Measurements from ENCODE around the gene NRSN2. TPM values are rescaled to one million over a fixed set of nuclear protein-coding genes. Genes with fewer than 3 reads are reported as not detected.

The NRSN2 gene
- total RNA-seq, 1 experiment from 2014 or later, result 1.9 TPM

DNA sequence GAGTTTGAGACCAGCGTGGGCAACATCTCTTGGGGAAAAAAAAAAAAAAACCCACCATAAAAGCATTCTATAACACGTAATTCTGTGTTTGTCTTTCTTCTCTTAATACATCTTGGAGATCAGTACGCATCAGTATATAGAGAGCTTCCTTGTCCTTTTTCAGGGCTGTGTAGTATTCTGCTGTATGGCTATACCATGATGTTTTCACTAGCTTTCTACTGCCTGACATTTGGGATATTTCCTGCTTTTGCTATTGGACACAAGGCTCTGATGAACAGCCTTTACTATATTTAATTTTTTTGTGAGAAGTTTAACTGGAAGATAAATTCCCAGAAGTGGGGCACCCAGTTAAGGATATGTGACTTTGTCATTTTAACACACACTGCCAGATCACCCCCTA is 40.6 kb downstream of the NRSN2 start:
- no TSS peak for BruUV-seq (replicated peaks)
- no peak overlapping the region for H3K27ac ChIP-seq (ENCODE audit: low read depth, low read length)
- intact Hi-C loops (cut with micrococcal nuclease), result no loop called here
- H3K36me3 ChIP-seq (ENCODE audit: control insufficient read depth in 1 of 2, insufficient read depth in 2 of 2, low read length in 2 of 2), result peaks cover 8 to 36% of the 10 kb centered on the region in 2 experiments
- no peak overlapping the region for H3K4me3 ChIP-seq (replicated peaks in 1 of 2; ENCODE audit: low read depth in 1 of 2, low read length in 2 of 2)
- CTCF ChIA-PET, result no interaction called here
- no peaks in the 10 kb centered on the region for H3K9me2 ChIP-seq (ENCODE audit: insufficient read depth)
- peaks cover 36% of the 10 kb centered on the region for H3K79me2 ChIP-seq (ENCODE audit: insufficient read depth, low read length)
- no peak overlapping the region for H3K4me2 ChIP-seq (ENCODE audit: low read length)
- RAD21 ChIA-PET (ENCODE audit: low non-redundant PET in 1 of 2, low total read pairs in 2 of 2, uncharacterized antibody in 2 of 2, unreplicated experiment in 2 of 2), result no interaction called here
- POLR2A ChIA-PET, result interaction anchor here (19.7 to 29.0 kb wide), 2 partner anchors 11 to 24 kb away, joined by 639 to 779 read pairs; partner anchors contain the start of gene RBCK1
- no peaks in the 10 kb centered on the region for H4K20me1 ChIP-seq (ENCODE audit: insufficient read depth)
- H3K9ac ChIP-seq (ENCODE audit: low read length), result no peak overlapping the region
- DNase-seq (ENCODE audit: low read depth, low spot score) (no peak), ATAC-seq (no peak)
- H3K9me3 ChIP-seq (ENCODE audit: control insufficient read depth in 1 of 2, insufficient read depth in 1 of 2, low read depth in 1 of 2, low read length in 2 of 2), result no peaks in the 10 kb centered on the region
- TF ChIP-seq RAD21 (IDR thresholded peaks at IDR 0.05; ENCODE audit: low read depth) (no peak), POLR2AphosphoS5 (IDR thresholded peaks at IDR 0.05; ENCODE audit: low read depth, low read length) (0 out of 2 replicates have a peak, but pooled peaks have one; percentile 31)
- no peaks in the 10 kb centered on the region for H3K27me3 ChIP-seq (ENCODE audit: insufficient read depth, low read length)
- peaks cover 5 to 6% of the 10 kb centered on the region in 2 experiments for H3K4me1 ChIP-seq (ENCODE audit: control insufficient read depth in 1 of 2, insufficient read depth in 2 of 2, low read length in 2 of 2)
- no peak overlapping the region for H2AFZ ChIP-seq (ENCODE audit: low read depth, low read length, poor library complexity, severe bottlenecking)

DNA sequence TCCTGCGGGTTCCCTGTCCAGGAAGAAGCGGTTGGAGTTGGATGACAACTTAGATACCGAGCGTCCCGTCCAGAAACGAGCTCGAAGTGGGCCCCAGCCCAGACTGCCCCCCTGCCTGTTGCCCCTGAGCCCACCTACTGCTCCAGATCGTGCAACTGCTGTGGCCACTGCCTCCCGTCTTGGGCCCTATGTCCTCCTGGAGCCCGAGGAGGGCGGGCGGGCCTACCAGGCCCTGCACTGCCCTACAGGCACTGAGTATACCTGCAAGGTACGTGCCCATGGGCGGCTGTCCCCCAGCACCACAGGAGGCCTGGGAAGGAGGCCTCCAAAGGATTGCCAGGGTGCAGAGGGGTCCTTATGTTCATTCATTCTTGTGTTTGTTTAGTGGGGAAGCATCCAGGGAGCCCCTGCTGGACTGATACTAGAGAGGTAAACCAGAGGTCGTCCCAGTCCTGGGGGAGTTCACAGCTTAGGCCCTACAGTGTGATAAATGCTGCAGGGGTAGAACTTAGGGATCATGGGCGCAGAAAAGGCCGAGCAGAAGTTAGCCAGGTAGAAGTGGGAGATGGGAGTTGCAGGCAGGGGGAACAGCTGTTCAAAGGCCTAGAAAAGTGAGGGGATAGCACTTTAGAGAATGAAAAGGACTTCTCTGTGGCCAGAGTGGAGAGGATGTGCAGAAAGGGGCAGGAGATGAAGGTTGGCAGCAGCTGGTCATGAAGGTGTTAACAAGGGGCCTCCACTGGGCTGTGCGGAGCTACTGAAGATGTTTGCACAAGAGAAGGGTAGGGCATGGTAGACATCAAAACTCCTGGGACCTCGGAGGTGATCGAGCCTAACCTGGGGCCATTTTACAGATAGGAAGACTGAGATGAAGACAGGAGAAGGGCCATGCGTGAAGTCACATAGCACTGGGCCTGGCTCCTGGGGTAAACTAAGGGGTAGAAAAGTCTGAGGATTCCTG is 41.4 kb downstream of the NRSN2 start:
- POLR2A ChIA-PET, result interaction anchor here (19.7 to 29.0 kb wide), 2 partner anchors 10 to 24 kb away, joined by 639 to 779 read pairs; partner anchors contain the start of gene RBCK1
- intact Hi-C loops (cut with micrococcal nuclease), result no loop called here
- no peaks in the 10 kb centered on the region for H3K4me1 ChIP-seq (ENCODE audit: control insufficient read depth in 1 of 2, insufficient read depth in 2 of 2, low read length in 2 of 2)

More for the DNA sequence above, 41.4 kb downstream of the NRSN2 start:
- Histone ChIP-seq H3K4me3 (replicated peaks in 1 of 2; ENCODE audit: low read depth in 1 of 2, low read length in 2 of 2) (no peak overlapping the region), H3K9me2 (ENCODE audit: insufficient read depth) (no peaks in the 10 kb centered on the region), H3K9me3 (ENCODE audit: control insufficient read depth in 1 of 2, insufficient read depth in 1 of 2, low read depth in 1 of 2, low read length in 2 of 2) (no peaks in the 10 kb centered on the region), H3K36me3 (ENCODE audit: control insufficient read depth in 1 of 2, insufficient read depth in 2 of 2, low read length in 2 of 2) (peaks cover 13 to 42% of the 10 kb centered on the region in 2 experiments), H4K20me1 (ENCODE audit: insufficient read depth) (no peaks in the 10 kb centered on the region), H3K79me2 (ENCODE audit: insufficient read depth, low read length) (peaks cover 28% of the 10 kb centered on the region), H2AFZ (ENCODE audit: low read depth, low read length, poor library complexity, severe bottlenecking) (no peak overlapping the region), H3K27me3 (ENCODE audit: insufficient read depth, low read length) (no peaks in the 10 kb centered on the region), H3K27ac (ENCODE audit: low read depth, low read length) (no peak overlapping the region), H3K4me2 (ENCODE audit: low read length) (no peak overlapping the region), H3K9ac (ENCODE audit: low read length) (no peak overlapping the region)
- ChIA-PET CTCF (no interaction called here), RAD21 (ENCODE audit: low non-redundant PET in 1 of 2, low total read pairs in 2 of 2, uncharacterized antibody in 2 of 2, unreplicated experiment in 2 of 2) (no interaction called here)
- TF ChIP-seq ZNF274 (IDR thresholded peaks at IDR 0.05; ENCODE audit: low read depth, low read length) (no peak), SIN3A (IDR thresholded peaks at IDR 0.05; ENCODE audit: low read depth) (no peak), TCF7L2 (IDR thresholded peaks at IDR 0.05; ENCODE audit: borderline replicate concordance, extremely low read depth, insufficient read depth, insufficient read length) (no peak), EZH2 (IDR thresholded peaks at IDR 0.05) (no peak)
- DNase-seq (ENCODE audit: low read depth, low spot score), result no peak
- BruUV-seq (replicated peaks), result no TSS peak
- ATAC-seq, result no peak
